ENCODE results near the gene PLEKHG4. TPM values are rescaled to one million over a fixed set of nuclear protein-coding genes. Genes with fewer than 3 reads are reported as not detected.

Gene PLEKHG4
- total RNA-seq (10 to 100 TPM; 12.4 to 37.9 (median 27.6) TPM), polyA plus RNA-seq (10 to 100 TPM in 1 of 2 donors, 1 to 10 TPM in 1; 5.1 to 38.6 TPM)
- long read RNA-seq, donor 1, partial matches to known transcripts = 18 of 26 reads
- long read RNA-seq, donor 1, other reads (novel, unspliced or antisense) = 8 of 26 reads
- long read RNA-seq, donor 2, full-length matches to known transcripts = 5 of 16 reads
- long read RNA-seq, donor 2, partial matches to known transcripts = 11 of 16 reads
- long read RNA-seq, donor 2, other reads (novel, unspliced or antisense) = 0 of 16 reads
- long read RNA-seq, donor 3, full-length matches to known transcripts = 5 of 45 reads
- long read RNA-seq, donor 3, partial matches to known transcripts = 15 of 45 reads
- long read RNA-seq, donor 3, other reads (novel, unspliced or antisense) = 25 of 45 reads

GRCh38 chr16:67279296-67280089 lies at the start of gene PLEKHG4:
Gene PLEKHG4, plus strand, starts transcription at chr16:67279532. Its CDS starts 513 bp downstream, at chr16:67280045.
- Histone ChIP-seq H3K36me3 (no peaks in the 10 kb centered on the region), H3K4me3 (peak within 1 kb of the TSS; percentile 54), H3K27me3 (no peaks in the 10 kb centered on the region), H3K9me3 (no peaks in the 10 kb centered on the region), H3K27ac (peak within 1 kb of the TSS; percentile 55 to 59), H3K4me1 (ENCODE audit: insufficient read depth) (peaks cover 12% of the 10 kb centered on the region)
- 12 to 33% (median 31%) methylated on average over 34 to 81 of the region's 83 CpGs for WGBS, 3 donors
- intact Hi-C loops (cut with DNase I) = loop anchor here in 3 of 4 donors (5.0 to 10.0 kb wide), 4 partner anchors 115 to 185 kb away; partner anchors contain the start of gene TPPP3 (in 1 of the 3)
- TF ChIP-seq CTCF (IDR thresholded peaks at IDR 0.05) = peak; percentile 47 to 92 (median 91)
- TF ChIP-seq POLR2A (IDR thresholded peaks at IDR 0.05) = peak; percentile 19
- no peak for TF ChIP-seq EP300 (IDR thresholded peaks at IDR 0.05)
- DNase-seq = peak; percentile 71 to 88 (median 79)

- no peak overlapping the region for H3K27ac ChIP-seq
- no peaks in the 10 kb centered on the region for H3K27me3 ChIP-seq
- intact Hi-C loops (cut with DNase I) = loop anchor here in 1 of 4 donors (5.0 kb wide), 1 partner anchor 432 kb away; the partner anchor contains the start of genes ACD and PARD6A
- H3K4me3 ChIP-seq = no peak overlapping the region
- no peaks in the 10 kb centered on the region for H3K36me3 ChIP-seq
- no peaks in the 10 kb centered on the region for H3K9me3 ChIP-seq
- no peak for TF ChIP-seq EP300 (IDR thresholded peaks at IDR 0.05)
- TF ChIP-seq POLR2A (IDR thresholded peaks at IDR 0.05) = no peak
- TF ChIP-seq CTCF (IDR thresholded peaks at IDR 0.05) = no peak
- H3K4me1 ChIP-seq (ENCODE audit: insufficient read depth) = peaks cover 10% of the 10 kb centered on the region
- DNase-seq = peak in 1 of 5 donors; percentile 22
- WGBS, 3 donors = 84 to 88% (median 86%) methylated on average over 29 to 32 of the region's 32 CpGs
Observed at GRCh38 chr16:67229906-67230808, 49.2 kb upstream of the PLEKHG4 start.

- DNase-seq = no peak
- Histone ChIP-seq H3K9me3 (no peaks in the 10 kb centered on the region), H3K4me1 (ENCODE audit: insufficient read depth) (peaks cover 9% of the 10 kb centered on the region), H3K36me3 (no peaks in the 10 kb centered on the region), H3K27me3 (no peaks in the 10 kb centered on the region), H3K27ac (no peak overlapping the region), H3K4me3 (no peak overlapping the region)
- WGBS, 3 donors = 67 to 80% (median 70%) methylated on average over 12 of the region's 12 CpGs
- TF ChIP-seq CTCF (IDR thresholded peaks at IDR 0.05) = no peak
- TF ChIP-seq POLR2A (IDR thresholded peaks at IDR 0.05) = no peak
- no peak for TF ChIP-seq EP300 (IDR thresholded peaks at IDR 0.05)
- intact Hi-C loops (cut with DNase I) = no loop called here
Observed at GRCh38 chr16:67230809-67231660, 48.3 kb upstream of the PLEKHG4 start.

Data from ovary (tissue), 10 donors.